CD4-positive, alpha-beta T cell treated with Interleukin-4 for 4 hours (primary cell): ENCODE data around the gene RIN1.
A peak's percentile ranks its signal among the peaks of the same experiment; 100 is the strongest.

Experiments used
- DNase-seq: peaks from one replicate; pipeline ENCODE4 v3.0.0-alpha.2; 2020

Gene RIN1

GRCh38 chr11:66293777-66294625 is 42.2 kb downstream of the RIN1 start:
- no peak for DNase-seq

- no peak for DNase-seq
These were observed 42.9 kb downstream of the RIN1 start for GRCh38 chr11:66293352-66293751.

GRCh38 chr11:66292543-66293332 is 43.5 kb downstream of the RIN1 start:
- no peak for DNase-seq

- no peak for DNase-seq
These were observed 44.3 kb downstream of the RIN1 start, which contains the start of gene TMEM151A for GRCh38 chr11:66291706-66292542. TMEM151A (plus strand) TSS chr11:66291894; CDS start chr11:66292014, 120 bp downstream.

- DNase-seq: no peak
These were observed 44.9 kb downstream of the RIN1 start for GRCh38 chr11:66291303-66291705.

- DNase-seq: no peak
These were observed 46.0 kb downstream of the RIN1 start for GRCh38 chr11:66290330-66290621.

GRCh38 chr11:66289548-66290329 is 46.5 kb downstream of the RIN1 start:
- peak; percentile 77 for DNase-seq

GRCh38 chr11:66288671-66289547 is 47.3 kb downstream of the RIN1 start, which contains the start of gene YIF1A:
YIF1A (minus strand) TSS chr11:66289143; CDS start chr11:66288985, 158 bp downstream.
- peak; percentile 100 for DNase-seq

- DNase-seq: no peak
These were observed 48.2 kb downstream of the RIN1 start for GRCh38 chr11:66287889-66288670.

- no peak for DNase-seq
These were observed 48.9 kb downstream of the RIN1 start for GRCh38 chr11:66287211-66287888.

- DNase-seq: no peak
These were observed 49.5 kb downstream of the RIN1 start for GRCh38 chr11:66286699-66287098.

GRCh38 chr11:66285250-66285947 is 50.8 kb downstream of the RIN1 start:
- no peak for DNase-seq

GRCh38 chr11:66284526-66285078 is 51.6 kb downstream of the RIN1 start:
- DNase-seq: no peak

GRCh38 chr11:66283461-66284105 is 52.7 kb downstream of the RIN1 start:
- DNase-seq: no peak

GRCh38 chr11:66282468-66283455 is 53.5 kb downstream of the RIN1 start:
- peak; percentile 98 for DNase-seq
